ENCODE measurements around the gene PHC3.

DNA sequence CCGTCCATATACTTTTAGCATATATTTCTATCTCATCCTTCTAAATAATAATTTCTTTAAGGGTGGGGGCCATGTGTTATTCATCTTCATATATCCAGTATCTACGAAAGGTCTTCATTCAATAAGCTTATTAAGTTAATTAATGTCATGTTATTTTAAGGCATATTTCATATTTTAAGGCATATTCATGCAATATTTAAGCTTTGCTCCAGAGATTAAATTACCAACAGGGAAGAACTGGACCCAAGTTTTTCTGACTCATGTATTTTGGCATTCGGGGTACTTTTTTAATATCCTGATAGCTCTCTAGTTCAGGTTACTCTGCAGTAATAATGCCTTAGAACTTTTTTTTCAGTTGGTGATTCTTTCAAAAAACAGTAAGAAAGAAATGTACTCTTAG, 27.4 kb downstream of the PHC3 start:
- TF ChIP-seq FOXM1 (IDR thresholded peaks at IDR 0.05; ENCODE audit: borderline replicate concordance) (no peak), ARNT (IDR thresholded peaks at IDR 0.05) (no peak), NFRKB (IDR thresholded peaks at IDR 0.05) (no peak), SUZ12 (IDR thresholded peaks at IDR 0.05) (no peak), ELF4 (IDR thresholded peaks at IDR 0.05) (no peak), FOXK2 (IDR thresholded peaks at IDR 0.05) (no peak), TARDBP (IDR thresholded peaks at IDR 0.05) (no peak), HDGF (IDR thresholded peaks at IDR 0.05; ENCODE audit: borderline replicate concordance) (no peak), ZNF384 (IDR thresholded peaks at IDR 0.05) (no peak), FOXA1 (IDR thresholded peaks at IDR 0.05) (no peak), BHLHE40 (IDR thresholded peaks at IDR 0.05; ENCODE audit: borderline replicate concordance) (no peak), CTBP1 (IDR thresholded peaks at IDR 0.05; ENCODE audit: borderline replicate concordance) (no peak), SP1 (IDR thresholded peaks at IDR 0.05) (no peak), L3MBTL2 (conservative IDR thresholded peaks at IDR 0.05) (no peak)
